ENCODE results near the gene IRX2.

Gene IRX2

DNA sequence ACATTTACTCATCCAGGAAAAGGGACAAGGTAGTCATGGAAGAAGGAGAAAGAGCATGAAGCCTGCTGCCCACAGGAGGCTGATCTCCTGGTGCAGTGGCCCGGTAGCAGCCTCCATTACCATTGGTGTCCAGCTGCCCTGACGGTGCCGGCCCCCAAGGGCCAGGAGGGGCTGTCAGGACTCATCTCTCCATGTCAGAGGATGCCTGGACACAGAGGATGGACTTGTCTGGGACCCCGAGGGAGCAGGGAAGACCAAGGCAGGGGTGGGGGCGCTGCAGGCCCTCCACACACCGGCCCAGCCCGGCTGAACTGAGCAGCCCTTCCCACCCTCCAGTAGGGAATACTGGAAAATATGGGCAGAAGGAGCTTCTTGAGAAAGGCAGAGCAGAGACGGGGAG is 52.2 kb downstream of the IRX2 start:
- no peaks in the 10 kb centered on the region for H4K20me1 ChIP-seq (ENCODE audit: insufficient read depth)
- H2AFZ ChIP-seq (ENCODE audit: low read depth): no peak overlapping the region
- no peak overlapping the region for H3K4me2 ChIP-seq
- H3K4me1 ChIP-seq (ENCODE audit: low read depth, poor library complexity, severe bottlenecking): no peaks in the 10 kb centered on the region
- no peaks in the 10 kb centered on the region for H3K27me3 ChIP-seq (ENCODE audit: insufficient read depth, low read depth)
- no peaks in the 10 kb centered on the region for H3K79me2 ChIP-seq (ENCODE audit: insufficient read depth, low read depth)
- no peak overlapping the region for H3K27ac ChIP-seq
- no peak overlapping the region for H3K4me3 ChIP-seq (IDR thresholded peaks at IDR 0.05; ENCODE audit: insufficient read depth, low read depth, low read length)
- H3K9ac ChIP-seq: no peak overlapping the region
- TF ChIP-seq, protein P1, sequence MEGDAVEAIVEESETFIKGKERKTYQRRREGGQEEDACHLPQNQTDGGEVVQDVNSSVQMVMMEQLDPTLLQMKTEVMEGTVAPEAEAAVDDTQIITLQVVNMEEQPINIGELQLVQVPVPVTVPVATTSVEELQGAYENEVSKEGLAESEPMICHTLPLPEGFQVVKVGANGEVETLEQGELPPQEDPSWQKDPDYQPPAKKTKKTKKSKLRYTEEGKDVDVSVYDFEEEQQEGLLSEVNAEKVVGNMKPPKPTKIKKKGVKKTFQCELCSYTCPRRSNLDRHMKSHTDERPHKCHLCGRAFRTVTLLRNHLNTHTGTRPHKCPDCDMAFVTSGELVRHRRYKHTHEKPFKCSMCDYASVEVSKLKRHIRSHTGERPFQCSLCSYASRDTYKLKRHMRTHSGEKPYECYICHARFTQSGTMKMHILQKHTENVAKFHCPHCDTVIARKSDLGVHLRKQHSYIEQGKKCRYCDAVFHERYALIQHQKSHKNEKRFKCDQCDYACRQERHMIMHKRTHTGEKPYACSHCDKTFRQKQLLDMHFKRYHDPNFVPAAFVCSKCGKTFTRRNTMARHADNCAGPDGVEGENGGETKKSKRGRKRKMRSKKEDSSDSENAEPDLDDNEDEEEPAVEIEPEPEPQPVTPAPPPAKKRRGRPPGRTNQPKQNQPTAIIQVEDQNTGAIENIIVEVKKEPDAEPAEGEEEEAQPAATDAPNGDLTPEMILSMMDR (conservative IDR thresholded peaks at IDR 0.05; ENCODE audit: low read depth, low read length): no peak
- H3K36me3 ChIP-seq (ENCODE audit: insufficient read depth): no peaks in the 10 kb centered on the region

DNA sequence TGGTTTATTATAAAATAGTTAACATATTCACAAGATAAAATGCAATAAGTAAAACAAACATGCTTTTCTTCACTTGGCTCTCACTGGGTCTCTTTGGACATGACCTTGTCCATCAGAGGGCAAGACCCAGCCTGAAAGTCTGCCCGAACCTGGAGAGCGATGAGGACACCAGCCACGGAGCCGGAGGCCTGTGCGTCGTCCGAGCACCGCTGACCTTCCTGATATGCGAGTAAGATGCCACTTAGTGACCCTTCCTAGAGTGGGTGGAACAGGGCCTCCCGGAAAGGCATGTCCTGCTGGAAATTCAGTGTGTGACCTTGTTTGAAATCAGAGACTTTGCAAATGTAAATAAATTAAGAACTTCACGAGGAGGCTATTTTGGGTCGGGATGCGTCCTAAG is 52.9 kb downstream of the IRX2 start:
- no peaks in the 10 kb centered on the region for H3K27me3 ChIP-seq (ENCODE audit: insufficient read depth, low read depth)
- no peaks in the 10 kb centered on the region for H3K79me2 ChIP-seq (ENCODE audit: insufficient read depth, low read depth)
- no peaks in the 10 kb centered on the region for H3K4me1 ChIP-seq (ENCODE audit: low read depth, poor library complexity, severe bottlenecking)
- no peak overlapping the region for H3K4me3 ChIP-seq (IDR thresholded peaks at IDR 0.05; ENCODE audit: insufficient read depth, low read depth, low read length)
- H3K4me2 ChIP-seq: no peak overlapping the region
- TF ChIP-seq, protein P1 (conservative IDR thresholded peaks at IDR 0.05; ENCODE audit: low read depth, low read length): no peak
- no peaks in the 10 kb centered on the region for H3K36me3 ChIP-seq (ENCODE audit: insufficient read depth)
- no peak overlapping the region for H3K9ac ChIP-seq
- H3K27ac ChIP-seq: no peak overlapping the region
- H2AFZ ChIP-seq (ENCODE audit: low read depth): no peak overlapping the region
- H4K20me1 ChIP-seq (ENCODE audit: insufficient read depth): no peaks in the 10 kb centered on the region

DNA sequence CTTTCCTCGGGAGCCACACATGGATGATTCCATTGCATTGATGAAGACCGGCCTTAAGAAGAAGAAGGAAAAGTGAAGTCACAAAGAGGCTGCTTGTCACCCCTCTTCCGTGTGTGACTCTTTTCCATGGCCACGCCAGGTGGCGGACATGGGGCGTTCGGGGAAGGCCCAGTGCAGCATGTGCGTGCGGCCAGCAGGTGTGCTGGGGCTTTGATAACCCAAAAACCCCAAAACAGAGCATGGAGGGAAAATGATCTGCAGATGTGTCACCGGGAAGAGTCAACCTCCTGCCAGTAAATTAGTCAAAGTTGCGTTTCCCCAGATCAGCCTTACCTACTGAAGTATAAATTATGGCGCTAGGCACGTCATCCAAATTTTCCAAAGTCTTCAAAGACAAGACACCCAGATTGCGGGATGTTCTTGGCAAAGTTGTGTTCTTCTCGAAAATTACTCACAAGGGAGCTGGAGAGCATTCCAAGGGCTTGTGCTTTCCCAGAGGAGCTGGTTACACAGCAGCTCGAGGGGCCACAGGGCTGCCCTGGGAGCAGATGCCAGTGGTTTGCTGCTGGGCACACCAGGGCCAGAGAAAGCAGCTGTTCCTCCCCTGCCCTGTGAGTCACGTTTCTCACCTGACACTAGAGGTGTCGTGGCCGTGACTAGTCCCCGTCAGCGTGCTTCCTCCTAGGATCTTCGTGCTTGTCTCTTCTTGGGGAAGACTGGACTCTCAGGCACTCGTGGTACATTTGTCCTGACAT is 53.9 kb downstream of the IRX2 start:
- Histone ChIP-seq H2AFZ (ENCODE audit: low read depth) (no peak overlapping the region), H4K20me1 (ENCODE audit: insufficient read depth) (no peaks in the 10 kb centered on the region), H3K27ac (no peak overlapping the region), H3K4me2 (no peak overlapping the region), H3K27me3 (ENCODE audit: insufficient read depth, low read depth) (no peaks in the 10 kb centered on the region), H3K9ac (no peak overlapping the region), H3K4me1 (ENCODE audit: low read depth, poor library complexity, severe bottlenecking) (no peaks in the 10 kb centered on the region), H3K79me2 (ENCODE audit: insufficient read depth, low read depth) (no peaks in the 10 kb centered on the region), H3K36me3 (ENCODE audit: insufficient read depth) (no peaks in the 10 kb centered on the region), H3K4me3 (IDR thresholded peaks at IDR 0.05; ENCODE audit: insufficient read depth, low read depth, low read length) (no peak overlapping the region)
- TF ChIP-seq, protein P1 (conservative IDR thresholded peaks at IDR 0.05; ENCODE audit: low read depth, low read length): no peak

DNA sequence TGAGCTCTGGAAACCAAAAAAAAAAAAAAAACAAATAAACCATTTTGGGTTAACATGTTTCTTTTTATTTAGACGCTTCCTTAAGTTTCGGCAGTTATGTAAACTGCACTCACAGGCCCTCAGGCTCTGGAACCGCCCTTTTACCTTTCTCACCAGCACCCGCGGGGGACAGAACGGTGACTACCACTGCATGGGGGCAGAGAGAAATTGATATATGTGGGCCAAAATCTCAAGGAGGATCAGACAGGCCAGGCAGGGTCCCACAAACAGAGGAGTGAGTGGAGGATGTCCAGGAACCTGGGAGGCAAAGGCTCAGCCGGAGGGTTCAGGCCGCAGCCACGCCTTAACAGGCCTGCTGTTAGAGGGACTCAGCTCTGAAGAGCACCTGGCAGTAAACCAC is 54.4 kb downstream of the IRX2 start:
- H3K36me3 ChIP-seq (ENCODE audit: insufficient read depth): no peaks in the 10 kb centered on the region
- H3K4me2 ChIP-seq: no peak overlapping the region
- H3K27me3 ChIP-seq (ENCODE audit: insufficient read depth, low read depth): no peaks in the 10 kb centered on the region
- no peaks in the 10 kb centered on the region for H3K4me1 ChIP-seq (ENCODE audit: low read depth, poor library complexity, severe bottlenecking)
- H4K20me1 ChIP-seq (ENCODE audit: insufficient read depth): no peaks in the 10 kb centered on the region
- H3K9ac ChIP-seq: no peak overlapping the region
- no peaks in the 10 kb centered on the region for H3K79me2 ChIP-seq (ENCODE audit: insufficient read depth, low read depth)
- H2AFZ ChIP-seq (ENCODE audit: low read depth): no peak overlapping the region
- H3K27ac ChIP-seq: no peak overlapping the region
- TF ChIP-seq, protein P1 (conservative IDR thresholded peaks at IDR 0.05; ENCODE audit: low read depth, low read length): no peak
- H3K4me3 ChIP-seq (IDR thresholded peaks at IDR 0.05; ENCODE audit: insufficient read depth, low read depth, low read length): no peak overlapping the region

All from KMS-11 (cell line).